GM18868 (cell line): ENCODE data around the gene TTC17.
A peak's percentile ranks its signal among the peaks of the same experiment; 100 is the strongest.

Source experiments
- ATAC-seq: cut with Tn5 transposase; IDR thresholded peaks from one replicate; pipeline ENCODE4 v1.9.1; 2021; ENCODE audit warnings: mild to moderate bottlenecking, moderate library complexity; ENCODE audit not compliant: unreplicated experiment

TTC17 gene

GRCh38 chr11:43518408-43519160 lies 159.9 kb downstream of the TTC17 start:
- ATAC-seq, result no peak

- ATAC-seq, result no peak
Observed at GRCh38 chr11:43521471-43521870, 162.8 kb downstream of the TTC17 start.

GRCh38 chr11:43523632-43524031 lies 164.9 kb downstream of the TTC17 start:
- peak; percentile 81 for ATAC-seq

- no peak for ATAC-seq
Observed at GRCh38 chr11:43532041-43532440, 173.3 kb downstream of the TTC17 start.

- no peak for ATAC-seq
Observed at GRCh38 chr11:43537833-43538615, 179.3 kb downstream of the TTC17 start.

GRCh38 chr11:43541993-43542392 lies 183.3 kb downstream of the TTC17 start:
- ATAC-seq, result no peak

GRCh38 chr11:43542750-43543712 lies 184.3 kb downstream of the TTC17 start:
- no peak for ATAC-seq
